ENCODE results near the gene BRMS1L. TPM values are rescaled to one million over a fixed set of nuclear protein-coding genes. Genes with fewer than 3 reads are reported as not detected.

The BRMS1L gene, protein sequence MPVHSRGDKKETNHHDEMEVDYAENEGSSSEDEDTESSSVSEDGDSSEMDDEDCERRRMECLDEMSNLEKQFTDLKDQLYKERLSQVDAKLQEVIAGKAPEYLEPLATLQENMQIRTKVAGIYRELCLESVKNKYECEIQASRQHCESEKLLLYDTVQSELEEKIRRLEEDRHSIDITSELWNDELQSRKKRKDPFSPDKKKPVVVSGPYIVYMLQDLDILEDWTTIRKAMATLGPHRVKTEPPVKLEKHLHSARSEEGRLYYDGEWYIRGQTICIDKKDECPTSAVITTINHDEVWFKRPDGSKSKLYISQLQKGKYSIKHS
- total RNA-seq = 6.9 and 8.1 TPM in 2 replicates

DNA sequence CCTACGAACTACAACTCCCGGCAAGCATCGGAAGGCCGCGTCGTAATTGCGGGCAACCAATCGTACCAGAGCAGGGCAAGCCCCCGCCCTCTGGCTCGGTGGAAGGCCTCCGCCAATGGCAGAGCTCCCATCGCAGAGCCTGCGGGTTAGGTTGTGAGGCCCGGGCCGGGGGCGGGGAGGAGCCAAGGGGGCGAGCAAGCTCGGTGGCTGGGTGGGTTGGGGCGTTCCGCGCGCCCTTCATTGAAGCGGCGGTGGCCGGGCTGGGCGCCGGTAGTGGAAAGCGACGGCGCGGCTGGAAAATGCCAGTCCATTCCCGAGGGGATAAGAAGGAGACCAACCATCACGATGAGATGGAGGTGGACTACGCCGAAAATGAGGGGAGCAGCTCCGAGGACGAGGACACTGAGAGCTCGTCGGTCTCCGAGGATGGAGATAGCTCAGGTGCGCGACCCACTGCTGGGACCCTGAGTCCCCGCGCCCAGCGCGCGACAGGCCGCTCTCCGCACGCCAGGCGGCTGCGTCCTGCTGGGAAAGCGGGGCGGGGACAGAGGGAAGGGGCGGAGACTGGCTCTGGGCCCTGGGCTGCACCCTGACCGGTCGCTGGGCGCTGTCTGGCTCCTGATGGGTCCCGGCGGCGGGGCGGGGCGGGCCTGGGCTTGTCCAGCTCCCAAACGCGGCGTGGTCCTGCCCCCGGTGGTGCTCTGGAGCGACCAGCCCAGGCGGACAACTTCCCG is at the start of gene BRMS1L:
Gene BRMS1L, plus strand, starts transcription at position 121 of the 734 bp plus-strand sequence. Its CDS starts 179 bp downstream, at position 300.

DNA sequence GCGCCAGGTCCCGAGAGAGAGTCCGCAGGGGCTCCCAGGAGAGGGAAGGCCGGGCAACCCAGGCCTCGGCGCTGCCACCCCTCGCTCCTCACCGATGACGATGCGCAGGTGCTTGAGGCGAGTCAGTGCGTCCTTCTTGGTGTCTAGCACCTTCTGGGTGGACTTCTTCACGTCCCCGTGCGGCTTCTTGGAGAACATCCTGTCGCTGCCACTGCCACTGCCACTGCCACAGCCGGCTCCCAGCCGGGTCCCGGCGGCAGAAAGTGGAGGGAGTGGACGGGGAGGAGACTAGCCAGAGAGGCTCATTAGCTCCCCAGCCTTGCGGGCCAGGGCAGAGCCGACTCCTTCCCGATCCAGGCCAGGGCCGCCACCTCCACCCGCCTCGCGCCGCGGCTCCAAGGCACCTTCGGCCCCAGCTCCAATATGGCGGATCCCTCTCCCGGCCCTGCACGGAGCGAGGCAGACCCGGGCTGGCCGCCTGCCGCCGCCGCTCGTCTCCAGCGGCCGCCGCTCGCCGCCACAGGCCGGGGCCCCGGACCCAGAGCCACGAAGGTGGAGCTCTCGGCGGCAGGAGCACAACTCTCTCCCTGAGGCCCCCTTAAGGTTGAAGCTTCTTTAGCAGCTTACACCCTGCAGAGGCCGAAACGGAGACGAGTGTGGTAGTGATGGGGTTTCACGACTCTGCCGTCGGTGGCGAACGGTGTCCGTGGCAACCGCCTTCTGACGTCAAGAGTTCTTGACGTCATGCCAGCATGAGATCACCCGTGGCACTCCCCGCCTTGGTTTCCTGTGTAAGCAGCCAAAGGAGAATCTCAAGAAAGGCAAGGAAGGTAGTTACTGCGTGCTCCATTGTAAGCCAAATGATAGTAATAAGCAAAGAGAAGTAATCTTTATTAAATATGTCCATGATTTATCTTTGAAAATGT is 17.2 kb upstream of the BRMS1L start, which contains the start of gene RALGAPA1:
Gene RALGAPA1, minus strand, starts transcription at position 658 of the 926 bp plus-strand sequence. Its CDS starts 460 bp downstream, at position 198.

Other genes with a start within 250 kb of the BRMS1L start
- gene RALGAPA1, start 17.0 kb upstream of the BRMS1L start, total RNA-seq = 53.3 and 54.0 TPM in 2 replicates

Measured in thoracic aorta endothelial cell (primary cell).